Cortex of kidney (tissue), 1 donor: ENCODE measurements around the gene MAD1L1.

ENCODE experiments used
- DNase-seq: peaks from one replicate; lab custom pipeline; 2025; lab: John Stamatoyannopoulos, UW

MAD1L1 gene

DNA sequence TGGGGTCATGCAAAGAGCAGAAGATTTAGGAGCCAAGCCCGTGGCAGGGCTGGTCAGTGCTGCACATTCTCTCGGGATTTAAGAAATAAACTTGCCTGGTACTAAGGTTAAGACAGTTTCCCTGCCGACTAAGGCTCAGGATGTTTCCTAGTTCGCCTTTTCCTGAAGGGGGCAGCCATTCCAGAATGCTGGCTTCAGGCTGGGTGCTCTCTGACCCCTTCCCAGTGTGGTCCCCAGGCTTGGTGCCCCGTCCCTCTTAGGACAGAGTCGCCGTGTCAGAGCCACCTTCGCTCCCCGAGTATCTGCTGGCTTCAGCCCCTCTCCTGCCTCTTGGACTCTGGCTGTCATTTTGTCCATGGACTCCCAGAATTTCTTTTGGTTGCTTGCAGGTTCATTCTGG, 445.5 kb downstream of the MAD1L1 start:
- DNase-seq: no peak

DNA sequence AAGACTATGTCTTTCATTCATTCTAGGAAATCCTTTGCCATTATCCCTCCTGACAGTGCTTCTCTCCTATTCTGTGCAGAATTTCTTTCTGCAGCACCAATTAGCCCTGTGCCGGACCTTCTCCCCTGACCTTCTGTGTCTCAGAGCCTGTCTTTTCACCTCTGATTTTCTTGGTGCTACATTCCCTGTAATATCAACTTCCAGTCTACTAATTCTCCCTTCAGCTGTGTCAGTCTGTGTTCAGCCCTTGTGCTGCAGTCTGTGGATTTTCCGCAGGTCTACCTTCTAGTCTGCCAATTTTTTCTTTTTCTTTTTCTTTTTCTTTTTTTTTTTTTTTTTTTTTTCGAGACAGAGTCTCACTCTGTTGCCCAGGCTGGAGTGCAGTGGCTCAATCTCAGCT, 446.9 kb downstream of the MAD1L1 start:
- no peak for DNase-seq

DNA sequence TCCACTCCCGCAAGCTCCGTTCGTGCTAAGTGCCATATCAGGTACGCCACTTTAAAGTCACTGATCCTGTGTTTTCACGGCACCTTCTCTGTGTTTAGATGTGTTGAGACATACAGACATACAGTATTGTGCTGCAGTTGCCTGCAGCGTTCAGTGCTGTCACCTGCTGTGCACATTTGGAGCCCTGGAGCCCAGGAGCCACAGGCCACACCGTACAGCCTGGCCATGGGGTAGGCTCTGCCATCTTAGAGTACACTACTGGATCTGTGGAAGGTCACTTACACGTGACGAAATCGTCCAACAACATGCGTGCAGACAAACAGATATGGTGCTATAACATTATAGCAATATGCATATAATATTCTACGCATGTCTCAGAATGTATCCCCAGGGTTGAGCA, 451.4 kb downstream of the MAD1L1 start:
- no peak for DNase-seq

- no peak for DNase-seq
These were observed 453.3 kb downstream of the MAD1L1 start for GRCh38 chr7:1779445-1779844.

DNA sequence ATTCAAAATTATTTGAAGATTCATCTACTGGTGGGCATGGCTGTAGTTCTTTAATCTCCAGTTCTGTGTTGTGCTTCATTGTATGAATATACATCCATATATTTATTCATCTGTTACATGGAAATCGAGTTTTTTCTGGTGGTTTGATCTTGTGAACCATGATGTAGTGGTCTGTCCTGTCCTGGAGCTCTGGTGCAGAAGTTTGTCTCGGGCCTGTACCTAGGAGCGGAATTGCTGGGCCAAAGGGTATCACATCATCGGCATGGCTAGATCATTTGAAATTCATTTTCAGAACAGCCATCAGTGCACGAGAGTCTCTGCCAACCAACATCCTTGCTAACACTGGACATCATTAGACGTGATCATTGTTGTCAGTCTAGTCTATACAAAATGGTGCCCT, 455.6 kb downstream of the MAD1L1 start:
- no peak for DNase-seq

GRCh38 chr7:1775389-1775788, 457.4 kb downstream of the MAD1L1 start:
- no peak for DNase-seq

- DNase-seq: no peak
These were observed 462.4 kb downstream of the MAD1L1 start for GRCh38 chr7:1770331-1770730.

GRCh38 chr7:1769286-1770200, 463.2 kb downstream of the MAD1L1 start:
- no peak for DNase-seq

DNA sequence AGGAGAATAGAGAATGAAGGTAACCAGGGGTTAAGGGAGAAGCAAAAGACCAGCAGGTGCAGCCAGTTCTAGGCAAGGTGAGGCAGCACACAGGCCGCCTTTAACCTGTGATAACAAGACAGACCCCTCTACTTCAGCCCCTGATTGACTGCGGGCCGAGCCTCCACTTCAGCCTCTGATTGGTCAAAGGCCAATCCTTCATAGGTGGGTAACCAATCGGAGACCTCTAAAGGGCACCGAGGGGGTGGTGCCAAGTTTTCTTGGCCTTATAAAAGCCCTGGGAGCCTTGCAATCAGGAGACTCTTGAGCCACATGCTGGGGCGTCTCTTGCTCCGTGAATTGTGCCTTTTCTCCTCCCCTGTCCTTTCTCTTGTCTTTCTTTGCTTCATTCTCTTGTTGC, 463.9 kb downstream of the MAD1L1 start:
- no peak for DNase-seq

DNA sequence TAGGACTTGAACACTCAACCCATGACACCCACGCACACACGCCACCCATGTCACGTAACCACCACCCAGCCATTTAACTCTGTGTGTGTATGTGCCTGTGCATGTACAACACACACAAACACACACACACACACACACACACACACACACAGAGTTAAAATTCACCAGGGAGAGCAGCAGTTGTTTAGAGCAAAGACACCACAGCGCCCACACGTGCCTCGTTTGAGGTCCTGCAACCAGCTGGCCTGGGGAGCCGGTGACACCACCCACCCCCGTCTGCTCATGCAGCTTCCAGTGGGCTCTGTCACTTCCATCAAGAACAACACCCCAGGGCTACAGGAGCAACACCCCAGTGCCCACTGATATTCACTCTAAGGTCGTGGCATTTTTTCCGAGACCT, 465.2 kb downstream of the MAD1L1 start:
- DNase-seq: no peak
